Measurements from ENCODE around the gene CHRNA7.

DNA sequence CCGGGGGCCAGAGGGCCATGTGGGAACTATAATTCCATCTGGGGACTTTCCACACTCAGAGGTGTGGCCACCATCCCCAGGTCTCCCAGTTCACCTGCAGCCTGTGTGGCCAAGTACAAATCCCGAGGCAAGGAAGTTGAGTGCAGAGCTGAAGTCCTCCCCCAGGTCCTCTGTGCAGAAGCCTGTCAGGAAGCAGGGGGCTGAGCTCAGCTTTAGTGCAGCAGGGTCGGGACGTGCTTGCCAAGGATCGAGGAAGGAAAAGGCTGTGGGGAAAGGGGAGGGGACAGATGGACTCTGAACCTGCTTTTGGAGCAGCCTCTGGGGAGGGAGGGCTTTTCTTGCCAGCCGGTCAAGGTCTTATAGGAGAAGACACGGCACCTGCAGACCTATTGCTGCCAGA lies 67.7 kb downstream of the CHRNA7 start:
- TF ChIP-seq POLR2AphosphoS5 (IDR thresholded peaks at IDR 0.05; ENCODE audit: low read depth) = no peak
- TF ChIP-seq, protein P1, sequence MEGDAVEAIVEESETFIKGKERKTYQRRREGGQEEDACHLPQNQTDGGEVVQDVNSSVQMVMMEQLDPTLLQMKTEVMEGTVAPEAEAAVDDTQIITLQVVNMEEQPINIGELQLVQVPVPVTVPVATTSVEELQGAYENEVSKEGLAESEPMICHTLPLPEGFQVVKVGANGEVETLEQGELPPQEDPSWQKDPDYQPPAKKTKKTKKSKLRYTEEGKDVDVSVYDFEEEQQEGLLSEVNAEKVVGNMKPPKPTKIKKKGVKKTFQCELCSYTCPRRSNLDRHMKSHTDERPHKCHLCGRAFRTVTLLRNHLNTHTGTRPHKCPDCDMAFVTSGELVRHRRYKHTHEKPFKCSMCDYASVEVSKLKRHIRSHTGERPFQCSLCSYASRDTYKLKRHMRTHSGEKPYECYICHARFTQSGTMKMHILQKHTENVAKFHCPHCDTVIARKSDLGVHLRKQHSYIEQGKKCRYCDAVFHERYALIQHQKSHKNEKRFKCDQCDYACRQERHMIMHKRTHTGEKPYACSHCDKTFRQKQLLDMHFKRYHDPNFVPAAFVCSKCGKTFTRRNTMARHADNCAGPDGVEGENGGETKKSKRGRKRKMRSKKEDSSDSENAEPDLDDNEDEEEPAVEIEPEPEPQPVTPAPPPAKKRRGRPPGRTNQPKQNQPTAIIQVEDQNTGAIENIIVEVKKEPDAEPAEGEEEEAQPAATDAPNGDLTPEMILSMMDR (IDR thresholded peaks at IDR 0.05; ENCODE audit: insufficient read depth, low read length) = no peak

All from HL-60 (cell line).